Measurements from ENCODE around the gene ITIH1.

ITIH1 gene

DNA sequence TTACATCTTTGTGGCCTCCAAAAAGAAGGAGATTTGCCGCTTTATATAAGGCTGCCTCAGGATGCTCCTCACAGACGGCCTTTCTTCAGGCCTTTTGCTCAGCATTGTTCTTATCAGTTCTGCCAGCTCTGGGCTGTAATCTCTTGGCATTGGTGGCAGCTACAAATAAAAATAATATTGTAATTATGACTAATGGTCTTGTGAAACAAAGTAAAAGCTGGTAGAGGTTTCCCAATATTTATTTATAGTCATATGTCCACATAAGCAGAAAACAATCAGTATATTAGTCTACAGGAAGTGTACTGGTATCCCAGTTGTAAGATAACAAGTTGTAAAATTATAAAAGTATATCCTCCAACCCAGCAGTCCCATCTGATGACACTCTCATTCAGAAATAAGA is 13.9 kb upstream of the ITIH1 start:
- CTCF ChIA-PET, result interaction anchor here (1.6 kb wide), 1 partner anchor 36 kb away, joined by 4 read pairs; no protein-coding TSS in a partner anchor
- TF ChIP-seq, protein P1, sequence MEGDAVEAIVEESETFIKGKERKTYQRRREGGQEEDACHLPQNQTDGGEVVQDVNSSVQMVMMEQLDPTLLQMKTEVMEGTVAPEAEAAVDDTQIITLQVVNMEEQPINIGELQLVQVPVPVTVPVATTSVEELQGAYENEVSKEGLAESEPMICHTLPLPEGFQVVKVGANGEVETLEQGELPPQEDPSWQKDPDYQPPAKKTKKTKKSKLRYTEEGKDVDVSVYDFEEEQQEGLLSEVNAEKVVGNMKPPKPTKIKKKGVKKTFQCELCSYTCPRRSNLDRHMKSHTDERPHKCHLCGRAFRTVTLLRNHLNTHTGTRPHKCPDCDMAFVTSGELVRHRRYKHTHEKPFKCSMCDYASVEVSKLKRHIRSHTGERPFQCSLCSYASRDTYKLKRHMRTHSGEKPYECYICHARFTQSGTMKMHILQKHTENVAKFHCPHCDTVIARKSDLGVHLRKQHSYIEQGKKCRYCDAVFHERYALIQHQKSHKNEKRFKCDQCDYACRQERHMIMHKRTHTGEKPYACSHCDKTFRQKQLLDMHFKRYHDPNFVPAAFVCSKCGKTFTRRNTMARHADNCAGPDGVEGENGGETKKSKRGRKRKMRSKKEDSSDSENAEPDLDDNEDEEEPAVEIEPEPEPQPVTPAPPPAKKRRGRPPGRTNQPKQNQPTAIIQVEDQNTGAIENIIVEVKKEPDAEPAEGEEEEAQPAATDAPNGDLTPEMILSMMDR (IDR thresholded peaks at IDR 0.05; ENCODE audit: control extremely low read depth, extremely low read depth, low read depth, missing control alignments), result no peak
- POLR2A ChIA-PET, result no interaction called here
- no peak for DNase-seq (ENCODE audit: extremely low spot score)

DNA sequence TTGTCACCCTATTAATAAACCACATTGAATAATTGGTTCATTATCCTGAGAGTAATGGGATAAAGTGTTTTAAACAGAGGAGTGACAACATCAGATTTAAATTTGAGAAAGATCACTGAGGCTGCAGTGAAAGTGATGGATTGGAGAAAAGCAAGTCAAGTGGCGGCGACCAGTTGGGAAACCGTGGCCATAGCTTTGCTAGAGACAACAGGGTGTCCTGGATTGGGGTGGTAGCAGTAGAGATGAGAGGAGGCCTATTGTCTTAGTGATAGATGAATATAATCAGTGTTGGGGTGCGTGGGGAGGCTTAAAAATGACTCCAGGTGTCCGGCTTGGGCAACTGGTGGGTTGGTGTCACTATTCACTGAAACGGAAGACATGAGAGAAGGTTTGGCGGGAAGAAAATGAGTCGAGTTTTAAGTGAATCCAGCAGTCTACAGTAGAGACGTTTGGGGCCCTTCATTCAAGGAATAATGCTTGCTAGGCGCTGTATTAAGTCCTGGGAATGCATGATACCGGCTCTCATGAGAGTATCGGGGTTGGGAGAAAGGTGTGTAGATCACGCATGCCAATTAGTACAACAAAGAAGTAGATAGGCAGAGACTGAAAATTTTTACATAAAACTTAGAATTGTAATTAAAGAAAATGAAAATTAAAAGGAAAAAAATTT is 7.5 kb upstream of the ITIH1 start:
- no peak for DNase-seq (ENCODE audit: extremely low spot score)
- TF ChIP-seq, protein P1 (IDR thresholded peaks at IDR 0.05; ENCODE audit: control extremely low read depth, extremely low read depth, low read depth, missing control alignments), result no peak
- CTCF ChIA-PET, result interaction anchor here (0.9 to 1.8 kb wide), 4 partner anchors 9 to 218 kb away, joined by 3 to 6 read pairs (median 6); no protein-coding TSS in a partner anchor
- POLR2A ChIA-PET, result no interaction called here

DNA sequence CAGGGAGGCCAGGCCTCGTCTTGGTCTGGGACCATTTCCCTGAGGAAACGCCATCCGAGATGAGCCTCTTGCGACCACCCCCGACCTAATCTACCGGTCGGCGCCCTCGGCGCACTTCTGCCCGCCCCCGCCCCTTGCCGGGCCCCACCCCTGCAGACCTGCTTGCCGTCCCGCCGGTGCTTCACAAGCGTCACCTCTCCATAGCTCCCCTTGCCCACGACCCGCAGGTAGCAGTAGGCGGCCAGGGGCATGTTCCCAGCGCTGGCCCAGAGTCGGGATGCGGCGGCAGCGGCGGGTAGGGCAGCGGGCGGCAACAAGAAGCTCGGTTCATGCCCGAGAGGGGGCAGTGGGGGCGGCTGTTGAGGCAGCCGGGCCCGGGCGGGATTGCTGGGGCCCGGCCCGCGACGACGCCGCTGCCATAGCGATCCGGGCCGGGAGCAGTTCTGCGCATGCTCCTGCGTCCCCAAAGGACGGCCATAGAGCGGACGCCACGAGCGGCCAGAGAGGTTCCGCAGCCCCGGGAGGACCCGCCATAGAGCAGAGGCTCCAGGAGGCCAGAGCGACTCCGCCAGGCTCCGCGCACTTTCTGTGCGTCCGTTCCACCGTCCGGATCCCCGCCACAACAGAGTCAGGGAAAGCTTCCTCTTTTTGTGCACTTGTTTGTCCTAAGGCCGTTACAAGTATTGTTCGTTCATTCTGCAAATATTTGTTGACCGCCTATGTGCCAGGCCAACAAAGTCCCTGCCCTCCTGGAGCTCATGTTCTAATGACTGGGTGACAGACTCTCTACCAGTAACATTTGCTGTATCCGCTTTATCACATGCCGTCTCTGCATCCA is 6.7 kb upstream of the ITIH1 start, which contains the start of gene NEK4:
Gene NEK4, minus strand, starts transcription at position 445 of the 838 bp plus-strand sequence. Its CDS starts 194 bp downstream, at position 251.
- ChIA-PET POLR2A (no interaction called here), CTCF (interaction anchor here (0.6 to 1.5 kb wide), 2 partner anchors 8 to 14 kb away, joined by 3 to 6 read pairs; no protein-coding TSS in a partner anchor)
- TF ChIP-seq, protein P1 (IDR thresholded peaks at IDR 0.05; ENCODE audit: control extremely low read depth, extremely low read depth, low read depth, missing control alignments), result no peak
- DNase-seq (ENCODE audit: extremely low spot score), result peak; percentile 97

DNA sequence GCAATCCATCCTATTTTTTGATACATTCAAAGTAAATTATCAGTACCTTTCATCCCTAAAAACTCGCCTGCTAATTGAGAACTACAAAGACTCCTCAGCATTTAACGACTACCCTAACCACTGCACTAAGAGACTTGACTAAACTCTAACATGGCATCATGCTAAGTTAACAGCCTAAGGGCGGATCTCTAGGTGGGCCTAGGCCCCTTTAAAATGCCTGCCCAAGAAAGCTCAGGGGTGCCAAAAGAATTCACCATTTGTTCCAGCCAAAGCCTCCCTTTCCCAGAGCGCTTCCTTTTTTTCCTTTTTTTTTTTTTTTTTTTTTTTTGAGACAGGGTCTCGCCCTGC is 6.1 kb upstream of the ITIH1 start:
- CTCF ChIA-PET, result interaction anchor here (1.5 kb wide), 1 partner anchor 8 kb away, joined by 6 read pairs; no protein-coding TSS in a partner anchor
- POLR2A ChIA-PET, result no interaction called here
- DNase-seq (ENCODE audit: extremely low spot score), result no peak
- TF ChIP-seq, protein P1 (IDR thresholded peaks at IDR 0.05; ENCODE audit: control extremely low read depth, extremely low read depth, low read depth, missing control alignments), result no peak

DNA sequence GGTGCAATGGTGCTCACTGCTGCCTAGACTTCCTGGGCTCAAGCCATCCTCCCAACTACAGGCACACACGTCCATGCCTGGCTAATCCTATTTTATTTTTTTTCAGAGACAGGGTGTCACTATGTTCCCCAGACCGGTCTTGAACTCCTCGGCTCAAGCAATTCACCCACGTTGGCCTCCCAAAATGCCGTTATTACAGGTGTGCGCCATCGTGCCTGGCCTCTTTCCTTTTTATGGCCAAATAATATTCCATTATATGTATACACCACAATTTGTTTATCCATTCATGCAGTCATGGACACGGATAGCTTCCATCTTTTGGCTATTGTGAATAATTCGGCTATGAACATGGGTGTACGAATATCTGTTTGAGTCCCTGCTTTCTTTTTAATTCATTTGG is 5.7 kb upstream of the ITIH1 start:
- CTCF ChIA-PET, result interaction anchor here (1.5 kb wide), 1 partner anchor 7 kb away, joined by 6 read pairs; no protein-coding TSS in a partner anchor
- TF ChIP-seq, protein P1 (IDR thresholded peaks at IDR 0.05; ENCODE audit: control extremely low read depth, extremely low read depth, low read depth, missing control alignments), result no peak
- POLR2A ChIA-PET, result no interaction called here
- DNase-seq (ENCODE audit: extremely low spot score), result no peak

DNA sequence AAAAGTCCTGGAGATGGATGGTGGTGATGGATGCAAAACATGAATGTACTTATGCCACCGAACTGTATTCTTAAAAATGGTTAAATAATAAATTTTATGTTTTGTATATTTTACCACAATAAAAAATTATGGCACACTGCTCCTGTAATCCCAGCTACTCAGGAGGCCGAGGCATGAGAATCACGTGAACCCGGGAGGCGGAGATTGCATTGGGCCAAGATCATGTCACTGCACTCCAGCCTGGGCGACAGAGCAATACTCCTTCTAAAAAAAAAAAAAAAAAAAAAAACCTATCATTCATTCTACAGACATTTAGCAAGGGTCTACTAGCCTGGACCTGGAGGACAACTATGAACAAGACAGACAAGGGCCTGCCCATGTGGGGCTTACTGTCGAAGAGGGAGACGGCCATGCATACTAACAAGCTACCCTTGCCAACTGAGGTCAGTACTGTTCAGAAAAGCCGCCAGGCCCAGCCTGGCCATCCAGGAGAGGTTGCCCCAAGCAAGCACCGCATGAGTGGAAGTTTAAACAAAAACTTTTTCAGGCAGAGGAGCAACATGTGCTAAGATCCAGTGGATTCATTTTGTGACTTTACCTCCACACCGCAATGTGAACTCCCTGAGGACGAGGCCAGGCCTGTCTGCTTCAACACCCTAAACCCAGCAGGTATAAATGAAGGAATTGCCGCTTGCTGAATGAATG is 3.9 kb upstream of the ITIH1 start:
- TF ChIP-seq, protein P1 (IDR thresholded peaks at IDR 0.05; ENCODE audit: control extremely low read depth, extremely low read depth, low read depth, missing control alignments), result no peak
- CTCF ChIA-PET, result no interaction called here
- DNase-seq (ENCODE audit: extremely low spot score), result no peak
- POLR2A ChIA-PET, result no interaction called here
